Activated CD4-positive, alpha-beta T cell treated with anti-CD3 and anti-CD28 coated beads for 4 hours (primary cell): Measurements from ENCODE around the gene DNAH14.
"Not testable (repeated sequence)": the region's sequence is repeated elsewhere in the genome, so short reads cannot be mapped to it uniquely, and the experiment has no call there.

Experiments
- DNase-seq, 2 donors: peaks; one replicate each; pipeline ENCODE4 v3.0.0-alpha.2; 2020

DNAH14 gene

GRCh38 chr1:224922404-224923164 lies 6.9 kb upstream of the DNAH14 start:
- no peak for DNase-seq

- no peak for DNase-seq
Observed at GRCh38 chr1:224923726-224924125, 5.7 kb upstream of the DNAH14 start.

- DNase-seq = not testable (repeated sequence)
Observed at GRCh38 chr1:224927631-224928030, 1.8 kb upstream of the DNAH14 start.

- DNase-seq = no peak
Observed at GRCh38 chr1:224928906-224929305, 569 bp upstream of the DNAH14 start.

- DNase-seq = no peak
Observed at GRCh38 chr1:224931605-224932004, 2.1 kb downstream of the DNAH14 start.

GRCh38 chr1:224932607-224933249 lies 3.3 kb downstream of the DNAH14 start:
- DNase-seq = no peak

- no peak for DNase-seq
Observed at GRCh38 chr1:224933584-224933983, 4.1 kb downstream of the DNAH14 start.

GRCh38 chr1:224938652-224939051 lies 9.2 kb downstream of the DNAH14 start:
- DNase-seq = no peak

GRCh38 chr1:224939844-224940425 lies 10.5 kb downstream of the DNAH14 start:
- DNase-seq = no peak

- DNase-seq = not testable (repeated sequence)
Observed at GRCh38 chr1:224940735-224941134, 11.3 kb downstream of the DNAH14 start.

- DNase-seq = not testable (repeated sequence)
Observed at GRCh38 chr1:224945651-224946348, 16.3 kb downstream of the DNAH14 start.

GRCh38 chr1:224946349-224946691 lies 16.8 kb downstream of the DNAH14 start:
- DNase-seq = not testable (repeated sequence)

GRCh38 chr1:224957696-224958095 lies 28.2 kb downstream of the DNAH14 start:
- no peak for DNase-seq

- no peak for DNase-seq
Observed at GRCh38 chr1:224958490-224958889, 29.0 kb downstream of the DNAH14 start.

- DNase-seq = no peak
Observed at GRCh38 chr1:224959115-224959514, 29.6 kb downstream of the DNAH14 start.

- DNase-seq = no peak
Observed at GRCh38 chr1:224959656-224960055, 30.2 kb downstream of the DNAH14 start.

GRCh38 chr1:224980181-224980580 lies 50.7 kb downstream of the DNAH14 start:
- DNase-seq = no peak

GRCh38 chr1:224981922-224982354 lies 52.5 kb downstream of the DNAH14 start:
- not testable (repeated sequence) for DNase-seq

GRCh38 chr1:224988042-224988441 lies 58.6 kb downstream of the DNAH14 start:
- no peak for DNase-seq

- DNase-seq = no peak
Observed at GRCh38 chr1:224989615-224990014, 60.1 kb downstream of the DNAH14 start.

GRCh38 chr1:224991550-224991949 lies 62.1 kb downstream of the DNAH14 start:
- not testable (repeated sequence) for DNase-seq

- no peak for DNase-seq
Observed at GRCh38 chr1:224995602-224996001, 66.1 kb downstream of the DNAH14 start.

GRCh38 chr1:224996266-224996665 lies 66.8 kb downstream of the DNAH14 start:
- no peak for DNase-seq

GRCh38 chr1:224998185-224998584 lies 68.7 kb downstream of the DNAH14 start:
- DNase-seq = no peak
